NCI-H2107 (cell line): Measurements from ENCODE around the gene OBSCN.
"Not testable (repeated sequence)": the region's sequence is repeated elsewhere in the genome, so short reads cannot be mapped to it uniquely, and the experiment has no call there.

Experiments used
- DNase-seq: peaks from one replicate; lab custom pipeline; 2025; lab: John Stamatoyannopoulos, UW

OBSCN gene

DNA sequence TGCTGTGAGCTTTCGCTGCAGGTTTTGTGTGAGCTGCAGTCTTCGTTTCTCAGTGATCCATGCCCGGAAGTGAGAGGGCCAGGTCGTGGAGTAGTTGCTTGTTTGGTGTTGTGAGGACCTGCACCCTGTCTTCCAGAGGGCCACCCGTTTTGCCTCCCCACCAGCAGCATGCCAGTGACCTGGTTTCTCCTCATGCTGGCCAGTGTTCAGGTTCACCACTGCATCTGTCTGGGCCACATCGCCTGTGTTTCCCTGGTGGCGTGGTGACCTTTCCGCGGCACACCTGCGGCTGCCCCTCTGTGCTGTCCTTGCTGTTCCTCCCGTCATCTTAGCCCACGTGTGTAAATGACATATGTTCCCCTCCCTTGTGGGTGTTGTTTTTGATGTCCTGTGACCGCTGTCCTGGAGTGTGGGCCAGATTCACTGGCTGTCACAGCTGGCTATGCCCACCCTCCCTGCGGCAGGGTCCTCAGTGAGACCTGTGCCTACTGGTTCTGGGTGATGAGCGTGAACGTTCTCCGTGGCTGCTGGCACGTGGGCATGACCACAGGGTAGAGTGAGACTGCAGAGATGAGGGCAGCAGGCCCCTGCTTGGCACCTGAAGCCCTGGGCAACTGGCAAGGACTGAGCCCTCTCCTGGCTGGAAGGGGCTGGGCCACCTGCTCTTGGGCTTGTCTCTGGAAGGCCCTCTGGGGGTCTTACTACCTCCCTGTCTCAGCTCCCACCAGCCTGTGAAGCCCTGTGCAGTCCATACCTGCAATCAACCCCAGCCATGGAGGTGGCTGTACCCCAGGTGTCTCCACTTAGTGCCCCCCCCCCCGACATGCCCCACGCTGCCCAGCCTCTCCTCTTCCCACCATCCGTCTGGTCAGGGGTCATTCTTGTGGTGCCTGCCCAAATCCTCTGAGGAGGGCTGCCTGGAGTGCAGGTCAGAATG, 35.0 kb upstream of the OBSCN start:
- DNase-seq, result no peak

DNA sequence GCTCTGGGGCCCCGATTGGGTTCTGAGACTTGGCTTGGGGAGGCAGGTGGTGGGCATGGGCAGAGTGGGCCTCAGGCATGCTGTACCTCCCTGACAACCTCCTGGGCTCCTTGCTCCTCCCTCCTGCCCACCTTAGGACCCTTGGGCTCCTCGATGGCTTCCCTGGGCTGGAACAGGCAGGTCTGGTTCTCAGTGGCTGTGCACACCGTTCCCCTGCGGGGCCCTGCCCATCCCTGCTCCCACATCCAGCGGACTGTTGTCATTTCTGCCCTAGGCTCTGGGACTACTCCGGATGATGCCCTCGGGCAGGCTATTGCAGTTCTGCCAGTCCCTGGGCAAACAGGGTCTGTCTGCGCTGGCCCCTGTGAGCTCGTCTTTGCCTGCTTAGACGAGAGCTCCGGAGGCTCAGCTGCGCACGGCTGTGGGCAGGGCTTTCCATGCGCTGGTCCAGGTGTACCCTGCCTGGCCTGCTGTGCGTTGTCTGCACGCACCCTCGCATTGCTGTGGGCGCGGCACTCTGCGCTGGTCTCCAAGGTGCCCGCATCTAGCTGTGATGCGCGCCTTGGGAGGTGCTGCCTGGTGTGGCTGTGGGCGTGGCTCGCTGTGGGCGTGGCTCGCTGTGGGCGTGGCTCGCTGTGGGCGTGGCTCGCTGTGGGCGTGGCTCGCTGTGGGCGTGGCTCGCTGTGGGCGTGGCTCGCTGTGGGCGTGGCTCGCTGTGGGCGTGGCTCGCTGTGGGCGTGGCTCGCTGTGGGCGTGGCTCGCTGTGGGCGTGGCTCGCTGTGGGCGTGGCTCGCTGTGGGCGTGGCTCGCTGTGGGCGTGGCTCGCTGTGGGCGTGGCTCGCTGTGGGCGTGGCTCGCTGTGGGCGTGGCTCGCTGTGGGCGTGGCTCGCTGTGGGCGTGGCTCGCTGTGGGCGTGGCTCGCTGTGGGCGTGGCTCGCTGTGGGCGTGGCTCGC, 34.0 kb upstream of the OBSCN start:
- DNase-seq, result not testable (repeated sequence)

DNA sequence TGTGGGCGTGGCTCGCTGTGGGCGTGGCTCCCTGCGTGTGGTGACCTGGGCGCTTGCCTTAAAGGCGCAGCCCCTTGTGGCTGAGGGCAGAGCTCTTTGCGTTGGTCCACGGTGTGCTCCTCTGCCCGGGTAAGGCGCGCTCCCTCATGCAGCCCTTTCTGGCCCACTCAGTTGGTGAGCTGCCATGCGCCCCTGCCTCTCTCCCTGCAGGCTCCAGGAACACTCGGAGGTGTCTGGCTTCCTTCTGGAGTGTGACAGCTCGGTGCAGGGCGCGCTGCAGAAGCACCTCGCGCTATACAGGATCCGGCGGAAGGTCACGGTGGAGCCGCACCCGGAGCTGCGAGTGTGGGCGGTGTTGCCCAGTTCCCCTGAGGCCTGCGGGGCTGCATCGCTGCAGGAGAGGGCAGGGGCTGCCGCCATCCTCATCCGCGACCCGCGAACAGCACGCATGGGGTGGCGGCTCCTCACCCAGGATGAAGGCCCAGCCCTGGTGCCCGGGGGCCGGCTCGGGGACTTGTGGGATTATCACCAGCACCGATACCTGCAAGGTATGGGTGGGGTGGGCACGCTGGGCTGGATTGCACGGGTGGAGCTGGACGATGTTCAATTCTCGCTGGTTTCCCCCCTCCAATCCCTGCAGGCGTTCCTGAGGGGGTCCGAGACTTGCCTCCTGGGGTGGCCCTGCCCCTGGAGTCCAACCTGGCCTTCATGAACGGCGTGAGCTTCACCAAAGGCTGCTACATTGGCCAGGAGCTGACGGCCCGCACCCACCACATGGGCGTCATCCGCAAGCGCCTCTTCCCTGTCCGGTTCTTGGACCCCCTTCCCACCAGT, 33.1 kb upstream of the OBSCN start:
- no peak for DNase-seq

DNA sequence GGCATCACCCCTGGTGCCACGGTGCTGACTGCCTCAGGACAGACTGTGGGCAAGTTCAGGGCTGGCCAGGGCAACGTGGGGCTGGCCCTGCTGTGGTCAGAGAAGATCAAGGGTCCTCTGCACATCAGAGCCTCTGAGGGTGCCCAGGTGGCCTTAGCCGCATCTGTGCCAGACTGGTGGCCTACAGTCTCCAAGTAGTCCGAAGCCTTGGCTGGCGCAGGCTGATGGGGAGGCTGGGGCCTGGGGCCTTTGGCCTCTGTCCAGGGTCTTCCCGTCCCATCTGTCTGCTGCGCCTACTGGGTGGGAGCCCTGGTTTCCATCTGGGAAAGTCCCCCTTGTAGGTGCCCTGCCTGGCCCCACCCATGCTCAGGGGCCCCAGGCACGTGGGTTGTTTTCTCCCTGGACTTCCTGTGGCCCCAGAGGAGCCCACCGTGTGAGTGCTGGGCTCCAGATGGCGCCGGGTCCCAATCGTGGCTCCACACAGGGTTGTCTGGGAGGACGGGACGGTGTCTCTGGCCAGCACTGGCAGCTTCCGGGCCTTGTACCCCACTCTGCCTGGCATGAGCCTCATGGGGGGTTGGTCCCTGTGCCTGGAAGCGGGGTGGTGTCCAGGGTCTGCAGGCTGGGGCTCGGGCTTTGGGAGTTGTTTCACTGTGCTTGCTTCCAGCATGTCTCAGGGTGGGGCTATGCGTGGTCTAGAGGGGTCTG, 32.4 kb upstream of the OBSCN start:
- no peak for DNase-seq

DNA sequence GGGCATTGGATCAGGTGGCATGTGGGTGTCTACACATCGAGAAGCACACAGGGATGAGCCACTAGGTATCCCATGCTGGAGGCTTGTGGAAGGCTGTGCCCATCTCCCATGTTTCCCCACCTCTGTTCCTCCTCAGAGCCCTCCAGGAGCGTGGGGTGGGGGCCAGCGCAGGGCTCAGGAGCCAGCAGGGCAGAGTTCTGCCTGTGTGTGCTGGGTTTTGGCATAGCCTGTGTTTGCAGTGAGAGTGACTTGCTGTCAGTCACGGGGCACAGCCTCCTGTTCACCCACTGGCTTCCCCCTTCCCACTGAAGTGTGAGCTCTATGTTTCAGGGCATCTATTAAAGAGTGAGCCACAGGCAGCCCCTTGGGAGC, 31.8 kb upstream of the OBSCN start:
- no peak for DNase-seq

DNA sequence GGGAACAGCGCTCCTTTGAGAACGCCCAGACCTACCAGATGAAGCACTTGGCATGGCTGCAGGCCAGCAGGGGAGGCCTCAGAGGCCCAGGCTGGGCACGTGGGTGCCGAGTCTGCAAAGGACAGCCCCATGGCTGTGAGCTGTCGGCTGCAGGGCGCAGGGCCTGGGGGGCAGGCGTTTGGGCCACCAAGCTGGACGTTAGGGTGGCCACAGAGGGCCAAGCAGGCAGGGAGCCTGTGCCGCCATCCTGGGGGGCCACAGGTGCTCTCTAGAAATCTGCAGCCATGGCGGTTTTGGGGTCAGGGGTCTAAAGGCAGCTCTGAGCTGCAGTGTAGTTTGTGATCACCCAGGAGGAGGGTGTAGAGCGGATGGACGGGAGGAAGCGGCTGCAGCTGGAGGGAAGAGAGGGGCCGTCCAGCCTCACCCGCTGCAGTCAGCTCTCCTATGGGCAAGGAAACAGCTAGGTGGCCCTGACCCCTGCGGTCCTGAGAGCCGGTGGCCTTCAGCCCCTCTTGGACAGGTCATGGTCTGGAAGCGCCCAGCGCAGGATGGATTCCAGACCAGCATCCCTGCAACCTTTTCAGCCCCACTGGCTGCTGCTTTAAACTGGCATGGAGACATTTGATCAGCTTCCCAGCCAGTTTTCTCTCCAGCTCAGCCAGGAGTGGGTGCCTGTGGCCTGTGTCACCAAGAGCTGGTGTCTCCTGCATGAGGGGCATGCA, 31.2 kb upstream of the OBSCN start:
- no peak for DNase-seq

DNA sequence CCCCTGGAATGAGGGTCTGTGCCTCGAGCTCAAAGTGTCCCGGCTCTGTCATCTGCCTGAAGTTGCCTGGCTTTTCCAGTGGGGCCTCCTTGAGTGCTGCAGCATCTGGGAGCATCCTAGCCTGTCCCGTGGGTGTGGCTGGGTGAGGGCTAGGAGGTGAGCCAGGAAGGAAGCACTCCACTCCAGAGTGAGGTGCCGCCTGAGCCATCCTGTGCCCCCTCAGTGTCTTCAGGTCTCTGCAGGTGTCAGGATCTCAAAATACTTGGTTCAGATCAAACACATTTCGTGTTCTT, 30.7 kb upstream of the OBSCN start:
- DNase-seq, result no peak

DNA sequence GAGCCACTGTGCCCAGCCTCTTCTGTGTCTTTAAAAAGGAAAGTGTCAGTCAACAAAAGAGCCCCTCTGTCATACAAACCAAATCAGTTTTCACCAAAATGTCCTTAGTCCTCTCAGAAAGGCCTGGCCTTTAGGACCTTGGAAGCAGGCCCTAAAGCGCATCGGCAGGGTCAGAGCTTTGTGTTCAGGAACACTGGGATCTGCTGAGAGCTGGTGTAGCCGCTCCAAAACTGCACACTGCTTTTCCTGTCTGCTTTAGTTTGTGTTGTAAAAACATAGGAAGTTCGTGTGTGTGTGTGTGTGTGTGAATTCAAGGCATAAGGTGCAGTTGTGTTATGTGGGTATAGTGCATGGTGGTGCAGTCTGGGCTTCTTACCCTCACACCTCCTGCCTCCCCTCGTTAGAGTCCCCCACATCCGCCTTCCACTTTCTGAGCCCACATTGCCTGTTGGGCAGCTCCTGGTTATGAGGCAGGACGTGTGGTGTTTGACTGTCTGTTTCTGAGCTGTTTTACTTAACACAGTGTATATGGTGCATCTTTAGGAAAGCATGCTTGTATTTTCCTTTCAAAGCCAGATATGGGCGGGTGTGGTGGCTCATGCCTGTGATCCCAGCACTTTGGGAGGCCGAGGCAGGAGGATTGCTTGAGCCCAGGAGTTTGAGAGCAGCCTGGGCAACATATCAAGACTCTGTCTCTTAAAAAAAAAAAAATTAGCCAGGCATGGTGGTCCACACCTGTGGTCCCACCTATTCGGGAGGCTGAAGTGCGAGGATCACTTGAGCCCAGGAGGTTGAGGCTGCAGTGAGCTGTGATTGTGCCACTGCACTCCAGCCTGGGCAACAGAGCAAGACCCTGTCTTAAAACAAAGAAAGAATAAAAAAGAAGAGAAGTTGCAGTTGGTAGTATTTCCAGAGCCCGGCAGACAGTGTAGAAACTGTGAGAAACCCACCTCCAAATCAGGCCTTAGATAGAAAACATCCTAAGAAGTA, 29.8 kb upstream of the OBSCN start:
- DNase-seq, result no peak

DNA sequence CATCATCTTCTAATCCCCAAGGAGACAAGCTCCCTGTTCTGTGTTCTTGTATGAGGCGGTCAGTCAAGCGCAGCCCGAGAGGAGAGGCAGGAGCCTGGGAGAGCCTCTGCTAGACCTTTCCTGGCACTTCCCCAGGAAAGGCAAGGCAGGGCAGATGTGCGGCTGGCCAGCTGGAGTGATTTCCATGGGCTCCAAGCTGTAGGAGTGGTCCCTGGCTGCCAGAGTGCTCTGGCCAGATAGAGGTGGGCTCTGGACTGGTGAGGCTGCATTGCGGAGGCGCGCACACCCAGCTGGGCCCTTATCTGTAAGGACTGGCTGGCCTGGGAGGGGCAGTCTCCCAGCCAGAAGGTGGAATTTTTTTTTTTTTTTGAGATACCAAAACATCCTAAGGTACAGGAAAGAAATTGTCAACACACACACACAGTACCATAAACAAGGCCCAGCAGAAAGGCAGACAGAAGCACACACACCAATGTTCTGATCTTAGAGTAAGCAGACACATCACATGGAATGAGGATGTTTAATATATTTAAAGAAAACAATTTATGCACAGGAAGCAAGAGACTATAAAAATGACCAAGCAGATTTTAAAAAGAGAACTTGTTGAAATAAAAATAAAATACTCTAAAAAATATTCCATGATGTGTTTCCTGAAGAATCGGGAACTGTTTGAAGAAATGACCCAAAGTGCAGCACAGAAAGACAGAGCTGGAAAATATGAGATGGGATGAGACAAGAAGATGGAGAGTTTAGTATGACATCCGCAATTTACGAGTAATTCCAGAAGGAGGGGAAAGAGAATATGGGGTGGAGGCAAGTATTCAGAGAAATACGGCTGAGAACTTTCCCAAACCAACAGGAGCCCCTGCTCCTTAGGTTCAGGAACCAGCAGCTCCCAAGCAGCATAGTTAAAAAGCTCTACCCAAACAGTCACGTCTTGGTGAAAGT, 28.8 kb upstream of the OBSCN start:
- no peak for DNase-seq

DNA sequence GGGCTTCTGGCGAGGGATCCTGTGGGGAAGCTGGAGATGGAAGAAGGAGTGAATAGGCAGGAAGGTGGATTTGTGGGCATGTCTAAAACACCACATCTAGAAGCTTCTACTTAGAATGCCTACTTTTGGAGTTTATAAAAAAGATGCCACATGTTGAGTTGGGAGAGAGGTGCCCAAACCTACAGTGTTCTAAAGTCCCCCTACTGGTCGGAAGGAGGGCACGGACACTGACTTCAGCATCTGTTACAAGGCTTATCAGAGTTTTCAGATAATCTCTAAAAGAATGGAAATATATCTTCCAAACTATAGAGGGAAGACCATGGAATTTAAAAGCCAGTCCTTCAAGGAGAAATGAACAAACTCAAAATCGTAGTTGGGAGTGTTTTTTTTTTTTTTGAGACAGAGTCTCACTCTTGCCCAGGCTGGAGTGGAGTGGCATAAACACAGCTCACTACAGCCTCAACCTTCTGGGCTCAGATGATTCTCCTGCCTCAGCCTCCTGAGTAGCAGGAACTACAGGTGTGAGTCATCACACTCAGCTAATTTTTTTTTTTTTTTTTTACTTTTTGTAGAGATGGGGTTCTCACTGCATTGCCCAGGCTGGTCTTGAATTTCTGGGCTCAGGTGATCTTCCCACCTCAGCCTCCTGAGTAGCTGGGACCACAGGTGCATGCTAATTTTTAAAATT, 27.4 kb upstream of the OBSCN start:
- no peak for DNase-seq

DNA sequence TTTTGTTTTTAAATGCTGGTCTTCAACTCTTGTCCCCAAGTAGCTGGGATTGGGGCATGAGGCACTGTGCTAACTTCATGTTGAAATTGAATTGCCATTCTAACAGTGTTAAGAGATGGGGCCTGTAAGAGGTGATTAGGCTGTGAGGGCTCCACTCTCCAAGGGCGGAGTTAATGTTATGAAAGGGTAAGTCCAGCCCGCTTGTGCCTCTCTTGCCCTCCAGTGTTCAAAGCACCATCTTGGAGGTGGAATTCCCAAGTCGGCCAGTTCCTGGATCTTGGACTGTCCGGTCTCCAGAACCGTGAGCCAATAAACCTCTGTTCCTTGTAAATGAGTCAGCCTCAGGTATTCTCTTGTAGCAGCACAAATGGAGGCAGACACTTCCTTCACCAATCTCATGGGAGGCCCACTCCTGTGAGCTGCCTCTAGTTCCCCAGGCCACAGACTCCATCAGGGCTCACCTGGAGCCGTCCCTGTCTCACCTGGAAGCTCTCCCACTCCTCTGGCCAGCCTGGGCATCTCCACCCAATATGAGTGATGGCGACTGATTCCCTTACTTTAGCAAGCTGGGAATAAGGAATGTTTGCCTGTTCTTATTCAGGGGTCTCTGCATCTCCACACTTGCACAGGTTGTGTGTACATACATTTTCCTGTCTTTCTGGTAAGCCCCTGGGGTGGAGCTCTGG, 26.7 kb upstream of the OBSCN start:
- no peak for DNase-seq

DNA sequence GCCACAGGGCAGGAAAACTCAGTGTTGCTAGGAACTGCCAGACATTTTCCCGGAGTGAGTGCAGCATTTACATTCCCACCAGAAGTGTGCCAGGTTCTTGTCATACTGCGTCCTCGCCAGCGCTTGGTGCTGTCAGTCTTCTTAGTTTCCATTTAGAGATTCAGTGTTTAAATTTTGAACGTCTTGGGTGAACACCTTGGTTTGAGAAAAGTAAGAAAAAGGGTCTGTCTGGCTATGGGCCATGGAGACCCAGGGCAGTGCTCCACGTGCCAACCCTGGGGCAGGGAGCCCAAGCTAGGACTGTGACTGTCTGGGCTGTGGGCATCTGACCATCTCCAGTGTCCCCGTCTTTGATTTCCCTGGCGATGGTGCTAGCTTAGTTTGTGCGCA, 26.2 kb upstream of the OBSCN start:
- DNase-seq, result no peak

DNA sequence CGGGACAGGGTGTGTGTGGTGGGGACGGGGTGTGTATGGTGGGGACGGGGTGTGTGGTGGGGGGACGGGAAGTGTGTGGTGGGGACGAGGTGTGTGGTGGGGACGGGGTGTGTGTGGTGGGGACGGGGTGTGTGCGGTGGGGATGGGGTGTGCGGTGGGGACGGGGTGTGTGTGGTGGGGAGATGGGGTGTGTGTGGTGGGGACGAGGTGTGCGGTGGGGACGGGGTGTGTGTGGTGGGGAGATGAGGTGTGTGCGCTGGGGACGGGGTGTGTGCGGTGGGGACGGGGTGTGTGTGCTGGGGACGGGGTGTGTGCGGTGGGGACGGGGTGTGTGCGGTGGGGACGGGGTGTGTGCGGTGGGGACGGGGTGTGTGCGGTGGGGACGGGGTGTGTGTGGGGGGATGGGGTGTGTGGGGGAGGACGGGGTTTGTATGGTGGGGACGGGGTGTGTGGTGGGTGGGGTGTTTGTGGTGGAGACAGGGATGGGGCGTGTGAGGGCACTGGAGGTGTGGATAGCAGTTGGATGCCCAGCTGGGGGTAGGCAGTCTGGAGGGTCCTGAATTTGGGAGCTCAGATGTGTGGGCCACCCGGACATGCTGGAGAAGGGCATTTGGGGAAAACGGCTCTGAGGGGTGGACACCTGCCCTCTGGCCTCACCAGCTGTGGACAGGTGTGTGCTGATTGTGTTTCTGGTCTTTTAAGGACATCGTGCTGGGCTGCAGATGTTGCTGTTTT, 25.4 kb upstream of the OBSCN start:
- DNase-seq, result no peak

DNA sequence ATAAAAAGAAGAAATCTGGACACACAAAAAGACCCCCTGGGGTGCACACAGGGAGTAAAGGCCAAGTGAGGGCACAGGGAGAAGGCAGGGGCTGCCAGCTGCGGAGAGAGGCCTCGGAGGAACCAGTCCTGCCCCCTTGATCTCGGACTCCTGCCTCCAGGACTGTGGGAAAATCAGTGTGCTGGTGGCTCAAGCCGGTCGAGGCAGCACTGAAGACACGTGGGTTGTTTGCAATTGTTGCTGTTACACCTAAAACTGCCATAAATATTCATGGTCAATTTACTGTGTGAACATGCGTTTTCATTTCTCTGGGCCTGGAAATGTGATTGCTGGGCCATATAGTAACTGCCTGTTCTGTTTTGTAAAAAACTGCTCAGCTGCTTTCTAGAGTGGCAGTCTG, 23.7 kb upstream of the OBSCN start:
- no peak for DNase-seq

DNA sequence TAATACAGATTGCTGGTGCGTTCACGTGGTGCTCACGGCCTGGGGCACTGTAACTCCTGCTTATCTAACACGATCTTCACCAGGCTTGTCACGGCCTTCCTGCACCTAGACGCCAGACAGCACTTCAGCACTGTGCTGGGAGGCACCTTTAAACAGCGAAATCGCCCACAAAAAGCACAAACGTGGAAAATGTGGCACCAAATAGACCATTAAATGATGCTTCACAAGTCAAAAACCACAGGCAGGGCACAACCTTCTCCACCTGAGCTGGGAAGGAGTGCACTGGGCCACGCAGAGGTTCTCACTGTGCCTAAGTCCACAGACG, 22.2 kb upstream of the OBSCN start:
- no peak for DNase-seq

DNA sequence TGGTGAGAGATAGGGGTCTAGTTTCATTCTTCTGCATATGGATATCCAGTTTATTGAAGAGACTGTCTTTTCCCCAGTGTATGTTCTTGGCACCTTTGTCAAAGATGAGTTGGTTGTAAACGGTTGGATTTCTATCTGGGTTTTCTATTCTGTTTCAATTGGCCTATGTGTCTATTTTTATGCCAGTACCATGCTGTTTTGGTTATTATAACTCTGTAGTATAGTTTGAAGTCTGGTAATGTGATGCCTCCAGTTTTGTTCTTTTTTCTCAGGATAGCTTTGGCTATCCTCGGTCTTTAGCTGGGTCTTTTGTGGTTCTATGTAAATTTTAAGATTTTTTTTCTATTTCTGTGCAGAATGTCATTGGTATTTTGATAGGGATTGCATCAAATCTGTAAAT, 19.6 kb upstream of the OBSCN start:
- not testable (repeated sequence) for DNase-seq

DNA sequence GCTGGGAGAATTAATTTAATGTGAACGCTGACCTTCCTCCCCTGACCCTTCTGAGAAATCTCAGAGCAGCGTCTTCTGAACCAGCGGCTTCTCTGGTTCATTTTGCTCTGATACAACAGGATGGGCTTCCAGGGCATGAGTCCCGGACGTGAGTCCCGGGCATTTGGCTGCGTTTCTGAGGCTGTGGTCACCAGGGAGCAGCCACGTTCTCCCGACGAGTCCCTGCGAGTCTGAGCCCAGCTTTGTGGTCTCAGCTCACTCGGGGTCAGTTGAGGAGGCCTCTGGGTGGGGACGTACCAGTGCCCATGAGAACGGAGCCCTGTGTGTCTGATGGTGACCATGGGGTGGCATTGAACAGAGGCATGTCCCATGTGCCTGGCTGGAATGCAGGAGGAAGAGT, 17.7 kb upstream of the OBSCN start:
- DNase-seq, result no peak
